ENCODE measurements around the gene LRRC1.

- TF ChIP-seq CTCF (IDR thresholded peaks at IDR 0.05) = no peak
- TF ChIP-seq POLR2A (IDR thresholded peaks at IDR 0.05) = no peak
Observed at GRCh38 chr6:53751417-53751816, 43.4 kb upstream of the LRRC1 start.
